ENCODE measurements around the gene SHC2. TPM values are rescaled to one million over a fixed set of nuclear protein-coding genes. Genes with fewer than 3 reads are reported as not detected.

SHC2 gene
- total and polyA plus RNA-seq, 2 donors (not counting 3 experiments of a cell fraction or from before 2014, with no cell fraction given), result 7.5 to 11.8 TPM

- Histone ChIP-seq H3K4me2 (ENCODE audit: insufficient read depth, low read length) (no peak overlapping the region), H3K79me2 (ENCODE audit: control insufficient read depth, insufficient read depth, low read length) (no peaks in the 10 kb centered on the region), H4K20me1 (replicated peaks; ENCODE audit: control insufficient read depth, extremely low read depth, insufficient read depth, low read length) (no peaks in the 10 kb centered on the region), H3K9me3 (replicated peaks; ENCODE audit: control insufficient read depth, insufficient read depth, low read length) (no peaks in the 10 kb centered on the region), H3K27ac (ENCODE audit: insufficient read depth, low read depth, low read length) (no peak overlapping the region), H3K4me1 (ENCODE audit: control insufficient read depth, extremely low read depth, insufficient read depth, low read length) (no peaks in the 10 kb centered on the region), H3K27me3 (ENCODE audit: control insufficient read depth in 2 of 2, insufficient read depth in 2 of 2, low read length in 2 of 2) (no peaks in the 10 kb centered on the region), H3K4me3 (replicated peaks in 1 of 3; ENCODE audit: insufficient read depth in 1 of 3, low read depth in 1 of 3, low read length in 3 of 3) (no peak overlapping the region), H2AFZ (ENCODE audit: low read depth, low read length) (no peak overlapping the region), H3K9ac (replicated peaks; ENCODE audit: extremely low read depth, insufficient read depth, low read length) (no peak overlapping the region), H3K9me1 (replicated peaks; ENCODE audit: control insufficient read depth, extremely low read depth, insufficient read depth, low read length) (no peaks in the 10 kb centered on the region), H3K36me3 (ENCODE audit: control insufficient read depth in 2 of 2, extremely low read depth in 1 of 2, insufficient read depth in 2 of 2, low read length in 2 of 2) (no peaks in the 10 kb centered on the region)
- no peak for FAIRE-seq
- ChIA-PET CTCF (no interaction called here), POLR2A (no interaction called here)
- BruUV-seq (replicated peaks), result no TSS peak
- dilution Hi-C loops (cut with MboI; ENCODE audit: extremely low pct_ligation_motif_present, low sequenced_read_pairs) (no loop called here), intact Hi-C loops (cut with micrococcal nuclease) (no loop called here)
- no peak for DNase-seq (ENCODE audit: low read depth, low spot score)
- TF ChIP-seq POLR2A (IDR thresholded peaks at IDR 0.05; ENCODE audit: low read depth, low read length) (no peak), CTCF (IDR thresholded peaks at IDR 0.05; ENCODE audit: extremely low read depth in 1 of 2, insufficient read depth in 1 of 2, low read depth in 1 of 2, low read length in 2 of 2) (no peak), MYC (IDR thresholded peaks at IDR 0.05; ENCODE audit: low read depth, low read length) (no peak)
These were observed 58.8 kb downstream of the SHC2 start for GRCh38 chr19:401866-402511.

- POLR2A ChIA-PET, result no interaction called here
- Histone ChIP-seq H3K9ac (replicated peaks; ENCODE audit: extremely low read depth, insufficient read depth, low read length) (no peak overlapping the region), H4K20me1 (replicated peaks; ENCODE audit: control insufficient read depth, extremely low read depth, insufficient read depth, low read length) (no peaks in the 10 kb centered on the region), H3K9me3 (replicated peaks; ENCODE audit: control insufficient read depth, insufficient read depth, low read length) (no peaks in the 10 kb centered on the region), H3K4me3 (replicated peaks in 1 of 3; ENCODE audit: insufficient read depth in 1 of 3, low read depth in 1 of 3, low read length in 3 of 3) (no peak overlapping the region), H3K27ac (ENCODE audit: insufficient read depth, low read depth, low read length) (no peak overlapping the region), H2AFZ (ENCODE audit: low read depth, low read length) (no peak overlapping the region), H3K4me1 (ENCODE audit: control insufficient read depth, extremely low read depth, insufficient read depth, low read length) (no peaks in the 10 kb centered on the region), H3K36me3 (ENCODE audit: control insufficient read depth in 2 of 2, extremely low read depth in 1 of 2, insufficient read depth in 2 of 2, low read length in 2 of 2) (no peaks in the 10 kb centered on the region), H3K9me1 (replicated peaks; ENCODE audit: control insufficient read depth, extremely low read depth, insufficient read depth, low read length) (no peaks in the 10 kb centered on the region), H3K4me2 (ENCODE audit: insufficient read depth, low read length) (no peak overlapping the region), H3K27me3 (ENCODE audit: control insufficient read depth in 2 of 2, insufficient read depth in 2 of 2, low read length in 2 of 2) (no peaks in the 10 kb centered on the region), H3K79me2 (ENCODE audit: control insufficient read depth, insufficient read depth, low read length) (no peaks in the 10 kb centered on the region)
- FAIRE-seq, result no peak
- BruUV-seq (replicated peaks), result no TSS peak
- DNase-seq (ENCODE audit: low read depth, low spot score), result no peak
- TF ChIP-seq POLR2A (IDR thresholded peaks at IDR 0.05; ENCODE audit: low read depth, low read length), result no peak
- TF ChIP-seq MYC (IDR thresholded peaks at IDR 0.05; ENCODE audit: low read depth, low read length), result no peak
- no peak for TF ChIP-seq FOS (IDR thresholded peaks at IDR 0.05; ENCODE audit: borderline replicate concordance, insufficient read depth, low read length)
- CTCF ChIA-PET, result no interaction called here
- intact Hi-C loops (cut with micrococcal nuclease), result no loop called here
- dilution Hi-C loops (cut with MboI; ENCODE audit: extremely low pct_ligation_motif_present, low sequenced_read_pairs), result no loop called here
These were observed 59.6 kb downstream of the SHC2 start for GRCh38 chr19:400976-401865.

All from endothelial cell of umbilical vein (primary cell).